Spleen (tissue), 11 donors: ENCODE measurements around the gene MRPS5. TPM values are rescaled to one million over a fixed set of nuclear protein-coding genes. Genes with fewer than 3 reads are reported as not detected.

Experiments
- DNase-seq: peaks from one replicate; pipeline ENCODE4 v3.0.0-alpha.2; 2020
- H3K27ac ChIP-seq, 8 donors: fragments of 200-600 bp; sonication (generic) in 7 of 8; 1 replicate in 4 of 8; 2 replicates in 4 of 8; pipeline versions ENCODE4 v1.5.0 to v1.8.0; 2016 to 2021; ENCODE audit warnings: inconsistent platforms in 4 of 8, mild to moderate bottlenecking in 4 of 8, moderate library complexity in 1 of 8
- H3K27me3 ChIP-seq, 7 donors: fragments of 200-600 bp; sonication (generic) in 6 of 7; replicated peaks in 1 of 7; 1 replicate in 4 of 7; 2 replicates in 3 of 7; pipeline versions ENCODE4 v1.5.0 to v1.8.0; 2016 to 2021; ENCODE audit warnings: inconsistent platforms in 3 of 7, mild to moderate bottlenecking in 1 of 7
- H3K36me3 ChIP-seq, 6 donors: fragments of 200-600 bp; sonication (generic) in 5 of 6; 1 replicate in 4 of 6; 2 replicates in 2 of 6; pipeline versions ENCODE4 v1.5.0 to v1.8.0; 2016 to 2021; ENCODE audit warnings: inconsistent platforms in 2 of 6
- H3K4me1 ChIP-seq, 6 donors: fragments of 200-600 bp; sonication (generic) in 5 of 6; 1 replicate in 3 of 6; 2 replicates in 3 of 6; pipeline versions ENCODE4 v1.5.0 to v1.8.0; 2016 to 2021; ENCODE audit warnings: inconsistent platforms in 3 of 6
- H3K4me3 ChIP-seq, 8 donors: fragments of 200-600 bp; sonication (generic) in 7 of 8; 1 replicate in 4 of 8; 2 replicates in 4 of 8; pipeline versions ENCODE4 v1.5.0 to v1.8.0; 2016 to 2021; ENCODE audit warnings: inconsistent platforms in 4 of 8, mild to moderate bottlenecking in 4 of 8, moderate library complexity in 2 of 8
- H3K9me3 ChIP-seq, 8 donors: fragments of 200-600 bp; sonication (generic) in 7 of 8; 1 replicate in 4 of 8; 2 replicates in 4 of 8; pipeline versions ENCODE4 v1.5.0 to v1.8.0; 2016 to 2021; ENCODE audit warnings: inconsistent platforms in 4 of 8
- CTCF ChIP-seq, 11 experiments: fragments of 200-600 bp in 7 of 11; fragments of 450-650 bp in 4 of 11; sonication (generic) in 4 of 11; IDR thresholded peaks in 8 of 11; conservative IDR thresholded peaks in 3 of 11; 1 replicate in 7 of 11; 2 replicates in 4 of 11; pipeline versions ENCODE4 v1.4.0 to v1.8.0; 2016 to 2021; ENCODE audit warnings: antibody characterized with exemption in 11 of 11, inconsistent platforms in 4 of 11, mild to moderate bottlenecking in 1 of 11
- POLR2A ChIP-seq, 3 donors: fragments of 450-650 bp; IDR thresholded peaks; one replicate each; pipeline ENCODE4 v1.5.1; 2017; ENCODE audit warnings: antibody characterized with exemption in 3 of 3, mild to moderate bottlenecking in 1 of 3
- POLR2AphosphoS5 ChIP-seq, 3 donors: sonication (generic); formaldehyde crosslinking; IDR thresholded peaks; one replicate each; pipeline ENCODE4 v1.5.1; 2017; ENCODE audit warnings: antibody characterized with exemption in 3 of 3
- WGBS, 5 donors: extraction: QIAGEN DNeasy Blood & Tissue Kit in 3 of 5; methylation state at CpG; one replicate each; pipeline versions ENCODE4 v1.1.5 to v1.1.7; 2013 to 2018; 5-methylcytosine and 5-hydroxymethylcytosine counted together
- intact Hi-C: fragments of 100-400 bp; cut with DNase I; formaldehyde crosslinking; loops from one replicate; pipeline ENCODE4 v1.15.0; 2023; ENCODE audit warnings: low total_unique reads
- polyA plus RNA-seq, 3 donors: library from polyadenylated mRNA; stranded (reverse); fragments of 200-250 nt; gene quantifications; one replicate each; pipeline ENCODE4 v1.2.1, GENCODE V29; 2013
- total RNA-seq, 7 donors: library from RNA; depleted of rRNA in 3 of 7; stranded (reverse); fragments of >200 nt in 3 of 7; fragmentation: NEBNext Ultra II Directional in 4 of 7; extraction: Animal tissue kit (Norgen Biotek cat#: 25700) in 4 of 7; gene quantifications; one replicate each; pipeline versions ENCODE4 v1.1.0 to v1.2.1, GENCODE V29; 2016 to 2021
- donor health status: healthy with polysubstance abuse.
- donor health status: DM: no; HTN: no; CAD: no; lungs with moderate emphysema.
- donor health status: DM: no; HTN: no; CAD: no.
- donor health status: Bipolar disorder and iron deficiency.
- donor health status: healthy.
- donor health status: DM: no; HTN: no; CAD: no.
- donor health status: DM: yes; HTN: yes; CAD: no.

Gene MRPS5
- total and polyA plus RNA-seq, 10 donors = 37.5 to 92.2 (median 53.7) TPM

DNA sequence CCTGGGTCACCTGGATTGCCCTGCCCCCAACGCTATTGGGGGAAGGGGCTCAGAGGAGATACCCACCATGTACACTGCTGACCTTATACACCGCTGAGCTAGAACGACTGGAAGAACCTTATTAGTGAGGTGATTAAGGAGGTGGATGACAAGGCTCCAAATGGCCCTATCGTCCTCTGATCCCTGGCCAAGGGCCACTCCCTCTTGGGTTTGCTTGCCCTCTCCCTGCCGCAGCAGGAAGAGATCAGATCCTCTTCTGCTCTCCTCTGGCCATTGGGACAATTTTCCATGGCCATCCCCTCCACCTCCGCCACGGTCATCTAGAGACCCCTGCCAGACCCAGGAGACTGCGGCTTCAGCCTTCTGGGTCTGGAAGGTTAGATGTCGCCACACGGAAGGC lies 36.8 kb upstream of the MRPS5 start:
- peaks cover 2 to 38% (median 26%) of the 10 kb centered on the region in 6 donors for H3K36me3 ChIP-seq
- peaks cover 0 to 37% (median 27%) of the 10 kb centered on the region in 8 donors for H3K9me3 ChIP-seq
- WGBS, 5 donors = 72 to 94% (median 77%) methylated on average over 6 to 10 of the region's 10 CpGs
- peak overlapping the region in 4 of 8 donors; percentile 14 to 87 (median 82) for H3K27ac ChIP-seq
- no peak for DNase-seq
- H3K4me3 ChIP-seq = peak overlapping the region in 7 of 8 donors; percentile 50 to 91 (median 65)
- no peaks in the 10 kb centered on the region for H3K27me3 ChIP-seq
- intact Hi-C loops = no loop called here
- TF ChIP-seq POLR2AphosphoS5 (IDR thresholded peaks at IDR 0.05) (no peak), CTCF (IDR thresholded peaks at IDR 0.05 in 8 of 11, conservative IDR thresholded peaks at IDR 0.05 in 3 of 11) (no peak), POLR2A (IDR thresholded peaks at IDR 0.05) (no peak)
- H3K4me1 ChIP-seq = peaks cover 9 to 27% (median 16%) of the 10 kb centered on the region in 6 donors

GRCh38 chr2:95149397-95149984 lies 27.9 kb upstream of the MRPS5 start:
- no peak for TF ChIP-seq POLR2AphosphoS5 (IDR thresholded peaks at IDR 0.05)
- TF ChIP-seq CTCF (IDR thresholded peaks at IDR 0.05 in 8 of 11, conservative IDR thresholded peaks at IDR 0.05 in 3 of 11) = no peak
- TF ChIP-seq POLR2A (IDR thresholded peaks at IDR 0.05) = no peak
- 89 to 98% (median 95%) methylated on average over 6 of the region's 6 CpGs for WGBS, 5 donors
- DNase-seq = no peak
- Histone ChIP-seq H3K27ac (no peak overlapping the region), H3K36me3 (peaks cover 7 to 94% (median 52%) of the 10 kb centered on the region in 6 donors), H3K27me3 (no peaks in the 10 kb centered on the region), H3K4me1 (no peaks in the 10 kb centered on the region), H3K4me3 (no peak overlapping the region), H3K9me3 (peaks cover 21 to 100% (median 100%) of the 10 kb centered on the region in 8 donors)
- intact Hi-C loops = no loop called here

DNA sequence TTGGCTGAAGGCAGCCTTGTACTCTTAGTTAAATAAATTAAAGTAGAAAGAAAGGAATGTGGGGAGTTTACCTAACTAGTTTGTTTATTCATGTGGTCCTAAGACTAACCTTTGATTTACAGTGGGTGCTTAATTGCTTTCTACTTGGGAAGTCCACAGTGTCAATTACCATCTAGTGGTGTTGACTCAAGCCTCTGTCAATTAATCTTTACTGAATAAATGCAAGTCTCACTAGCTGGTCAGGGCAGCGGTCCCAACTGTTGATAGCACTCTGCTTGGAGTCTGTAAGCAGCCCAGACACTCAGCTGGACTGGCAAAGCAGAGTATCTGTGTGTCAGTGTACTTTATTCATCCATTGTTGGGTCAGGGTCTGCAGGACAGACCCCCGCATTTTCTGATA lies 22.2 kb upstream of the MRPS5 start:
- intact Hi-C loops = no loop called here

More for the DNA sequence above, 22.2 kb upstream of the MRPS5 start:
- peaks cover 22 to 100% (median 100%) of the 10 kb centered on the region in 8 donors for H3K9me3 ChIP-seq
- WGBS, 5 donors = 94 to 98% (median 96%) methylated on average over 2 of the region's 2 CpGs
- no peaks in the 10 kb centered on the region for H3K27me3 ChIP-seq
- no peak overlapping the region for H3K27ac ChIP-seq
- peaks cover 0 to 49% (median 5%) of the 10 kb centered on the region in 6 donors for H3K36me3 ChIP-seq
- no peak overlapping the region for H3K4me3 ChIP-seq
- DNase-seq = no peak
- H3K4me1 ChIP-seq = no peaks in the 10 kb centered on the region
- no peak for TF ChIP-seq POLR2AphosphoS5 (IDR thresholded peaks at IDR 0.05)
- no peak for TF ChIP-seq CTCF (IDR thresholded peaks at IDR 0.05 in 8 of 11, conservative IDR thresholded peaks at IDR 0.05 in 3 of 11)
- TF ChIP-seq POLR2A (IDR thresholded peaks at IDR 0.05) = no peak
